Measurements from ENCODE around the gene DPF3. TPM values are rescaled to one million over a fixed set of nuclear protein-coding genes. Genes with fewer than 3 reads are reported as not detected.

DPF3 gene
- total RNA-seq, 1 experiment from 2014 or later = 0.31 TPM

DNA sequence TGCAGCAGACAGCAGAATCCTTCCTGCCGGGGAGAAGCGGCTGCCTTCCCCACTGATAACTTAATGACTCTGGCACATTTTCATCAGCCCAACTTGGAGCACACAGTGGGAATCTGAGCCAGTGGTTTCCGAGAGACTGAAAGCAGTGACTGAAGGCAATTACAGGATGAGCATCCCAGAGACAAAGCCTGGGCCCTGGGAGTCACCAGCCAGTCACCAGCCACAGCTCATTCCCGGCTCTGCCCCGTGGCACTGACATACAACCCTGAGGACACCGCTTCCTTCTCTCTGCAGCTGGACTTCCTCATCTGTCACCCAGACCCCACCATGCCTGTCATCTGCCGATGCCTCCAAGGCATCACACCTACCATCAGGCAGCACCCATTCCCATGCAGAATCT, 192.3 kb downstream of the DPF3 start:
- Mint-ChIP-seq H3K27me3 (ENCODE audit: low read depth) (no peaks in the 10 kb centered on the region; the same call in 1 of the 2 replicates), H3K4me3 (no peak overlapping the region), H3K27ac (no peak overlapping the region), H3K4me1 (peaks cover 35% of the 10 kb centered on the region), H3K9me3 (peaks cover 13% of the 10 kb centered on the region), H3K36me3 (no peaks in the 10 kb centered on the region)
- ChIA-PET CTCF (interaction anchor here (1.5 kb wide), 1 partner anchor 187 kb away, joined by 6 read pairs; no protein-coding TSS in a partner anchor), POLR2A (no interaction called here)
- TF ChIP-seq FOXK1 (CRISPR knock-in tag; IDR thresholded peaks at IDR 0.05) = no peak
- no peak for TF ChIP-seq SOX15 (CRISPR knock-in tag; IDR thresholded peaks at IDR 0.05)
- no peak for TF ChIP-seq NR1H2 (CRISPR knock-in tag; IDR thresholded peaks at IDR 0.05)
- TF ChIP-seq, protein P1, sequence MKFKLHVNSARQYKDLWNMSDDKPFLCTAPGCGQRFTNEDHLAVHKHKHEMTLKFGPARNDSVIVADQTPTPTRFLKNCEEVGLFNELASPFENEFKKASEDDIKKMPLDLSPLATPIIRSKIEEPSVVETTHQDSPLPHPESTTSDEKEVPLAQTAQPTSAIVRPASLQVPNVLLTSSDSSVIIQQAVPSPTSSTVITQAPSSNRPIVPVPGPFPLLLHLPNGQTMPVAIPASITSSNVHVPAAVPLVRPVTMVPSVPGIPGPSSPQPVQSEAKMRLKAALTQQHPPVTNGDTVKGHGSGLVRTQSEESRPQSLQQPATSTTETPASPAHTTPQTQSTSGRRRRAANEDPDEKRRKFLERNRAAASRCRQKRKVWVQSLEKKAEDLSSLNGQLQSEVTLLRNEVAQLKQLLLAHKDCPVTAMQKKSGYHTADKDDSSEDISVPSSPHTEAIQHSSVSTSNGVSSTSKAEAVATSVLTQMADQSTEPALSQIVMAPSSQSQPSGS (CRISPR knock-in tag; IDR thresholded peaks at IDR 0.05; ENCODE audit: borderline replicate concordance, low read depth) = no peak
- TF ChIP-seq, protein P2, sequence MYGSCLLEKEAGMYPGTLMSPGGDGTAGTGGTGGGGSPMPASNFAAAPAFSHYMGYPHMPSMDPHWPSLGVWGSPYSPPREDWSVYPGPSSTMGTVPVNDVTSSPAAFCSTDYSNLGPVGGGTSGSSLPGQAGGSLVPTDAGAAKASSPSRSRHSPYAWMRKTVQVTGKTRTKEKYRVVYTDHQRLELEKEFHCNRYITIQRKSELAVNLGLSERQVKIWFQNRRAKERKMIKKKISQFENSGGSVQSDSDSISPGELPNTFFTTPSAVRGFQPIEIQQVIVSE (CRISPR knock-in tag; IDR thresholded peaks at IDR 0.05; ENCODE audit: borderline replicate concordance) = no peak
- no peak for TF ChIP-seq RELA (CRISPR knock-in tag; IDR thresholded peaks at IDR 0.05; ENCODE audit: borderline replicate concordance)
- TF ChIP-seq, protein P3, sequence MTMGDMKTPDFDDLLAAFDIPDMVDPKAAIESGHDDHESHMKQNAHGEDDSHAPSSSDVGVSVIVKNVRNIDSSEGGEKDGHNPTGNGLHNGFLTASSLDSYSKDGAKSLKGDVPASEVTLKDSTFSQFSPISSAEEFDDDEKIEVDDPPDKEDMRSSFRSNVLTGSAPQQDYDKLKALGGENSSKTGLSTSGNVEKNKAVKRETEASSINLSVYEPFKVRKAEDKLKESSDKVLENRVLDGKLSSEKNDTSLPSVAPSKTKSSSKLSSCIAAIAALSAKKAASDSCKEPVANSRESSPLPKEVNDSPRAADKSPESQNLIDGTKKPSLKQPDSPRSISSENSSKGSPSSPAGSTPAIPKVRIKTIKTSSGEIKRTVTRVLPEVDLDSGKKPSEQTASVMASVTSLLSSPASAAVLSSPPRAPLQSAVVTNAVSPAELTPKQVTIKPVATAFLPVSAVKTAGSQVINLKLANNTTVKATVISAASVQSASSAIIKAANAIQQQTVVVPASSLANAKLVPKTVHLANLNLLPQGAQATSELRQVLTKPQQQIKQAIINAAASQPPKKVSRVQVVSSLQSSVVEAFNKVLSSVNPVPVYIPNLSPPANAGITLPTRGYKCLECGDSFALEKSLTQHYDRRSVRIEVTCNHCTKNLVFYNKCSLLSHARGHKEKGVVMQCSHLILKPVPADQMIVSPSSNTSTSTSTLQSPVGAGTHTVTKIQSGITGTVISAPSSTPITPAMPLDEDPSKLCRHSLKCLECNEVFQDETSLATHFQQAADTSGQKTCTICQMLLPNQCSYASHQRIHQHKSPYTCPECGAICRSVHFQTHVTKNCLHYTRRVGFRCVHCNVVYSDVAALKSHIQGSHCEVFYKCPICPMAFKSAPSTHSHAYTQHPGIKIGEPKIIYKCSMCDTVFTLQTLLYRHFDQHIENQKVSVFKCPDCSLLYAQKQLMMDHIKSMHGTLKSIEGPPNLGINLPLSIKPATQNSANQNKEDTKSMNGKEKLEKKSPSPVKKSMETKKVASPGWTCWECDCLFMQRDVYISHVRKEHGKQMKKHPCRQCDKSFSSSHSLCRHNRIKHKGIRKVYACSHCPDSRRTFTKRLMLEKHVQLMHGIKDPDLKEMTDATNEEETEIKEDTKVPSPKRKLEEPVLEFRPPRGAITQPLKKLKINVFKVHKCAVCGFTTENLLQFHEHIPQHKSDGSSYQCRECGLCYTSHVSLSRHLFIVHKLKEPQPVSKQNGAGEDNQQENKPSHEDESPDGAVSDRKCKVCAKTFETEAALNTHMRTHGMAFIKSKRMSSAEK (CRISPR knock-in tag; IDR thresholded peaks at IDR 0.05; ENCODE audit: borderline replicate concordance) = no peak
- no peak for TF ChIP-seq ZNF232 (CRISPR knock-in tag; IDR thresholded peaks at IDR 0.05)
- TF ChIP-seq FOXP1 (CRISPR knock-in tag; IDR thresholded peaks at IDR 0.05; ENCODE audit: borderline replicate concordance) = no peak
- no peak for TF ChIP-seq ZNF416 (CRISPR knock-in tag; IDR thresholded peaks at IDR 0.05)
- TF ChIP-seq KAT7 (CRISPR knock-in tag; IDR thresholded peaks at IDR 0.05; ENCODE audit: borderline replicate concordance) = no peak
- TF ChIP-seq, protein P4, sequence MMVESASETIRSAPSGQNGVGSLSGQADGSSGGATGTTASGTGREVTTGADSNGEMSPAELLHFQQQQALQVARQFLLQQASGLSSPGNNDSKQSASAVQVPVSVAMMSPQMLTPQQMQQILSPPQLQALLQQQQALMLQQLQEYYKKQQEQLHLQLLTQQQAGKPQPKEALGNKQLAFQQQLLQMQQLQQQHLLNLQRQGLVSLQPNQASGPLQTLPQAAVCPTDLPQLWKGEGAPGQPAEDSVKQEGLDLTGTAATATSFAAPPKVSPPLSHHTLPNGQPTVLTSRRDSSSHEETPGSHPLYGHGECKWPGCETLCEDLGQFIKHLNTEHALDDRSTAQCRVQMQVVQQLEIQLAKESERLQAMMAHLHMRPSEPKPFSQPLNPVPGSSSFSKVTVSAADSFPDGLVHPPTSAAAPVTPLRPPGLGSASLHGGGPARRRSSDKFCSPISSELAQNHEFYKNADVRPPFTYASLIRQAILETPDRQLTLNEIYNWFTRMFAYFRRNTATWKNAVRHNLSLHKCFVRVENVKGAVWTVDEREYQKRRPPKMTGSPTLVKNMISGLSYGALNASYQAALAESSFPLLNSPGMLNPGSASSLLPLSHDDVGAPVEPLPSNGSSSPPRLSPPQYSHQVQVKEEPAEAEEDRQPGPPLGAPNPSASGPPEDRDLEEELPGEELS (CRISPR knock-in tag; IDR thresholded peaks at IDR 0.05) = no peak
- TF ChIP-seq, protein P5, sequence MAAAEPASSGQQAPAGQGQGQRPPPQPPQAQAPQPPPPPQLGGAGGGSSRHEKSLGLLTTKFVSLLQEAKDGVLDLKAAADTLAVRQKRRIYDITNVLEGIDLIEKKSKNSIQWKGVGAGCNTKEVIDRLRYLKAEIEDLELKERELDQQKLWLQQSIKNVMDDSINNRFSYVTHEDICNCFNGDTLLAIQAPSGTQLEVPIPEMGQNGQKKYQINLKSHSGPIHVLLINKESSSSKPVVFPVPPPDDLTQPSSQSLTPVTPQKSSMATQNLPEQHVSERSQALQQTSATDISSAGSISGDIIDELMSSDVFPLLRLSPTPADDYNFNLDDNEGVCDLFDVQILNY (CRISPR knock-in tag; IDR thresholded peaks at IDR 0.05) = no peak
- no peak for DNase-seq (ENCODE audit: low spot score)
- no peak; the same call in 1 of the 2 replicates for ATAC-seq

DNA sequence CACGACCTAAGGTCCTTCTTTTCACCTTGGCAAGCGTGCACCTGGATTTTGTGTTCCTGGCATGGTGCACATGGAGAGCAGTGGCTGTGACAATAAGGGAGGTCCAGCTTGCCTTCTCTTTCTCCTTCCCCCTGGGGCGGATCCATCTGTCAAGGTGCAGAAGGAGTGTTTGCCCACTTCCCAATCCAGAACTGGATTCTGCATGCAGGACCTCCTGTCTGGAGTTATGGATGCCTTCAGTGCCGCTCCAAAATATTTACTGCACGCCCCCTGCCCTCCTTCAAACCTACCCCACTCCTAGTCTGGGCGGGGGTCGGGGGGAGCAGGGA, 192.7 kb downstream of the DPF3 start:
- Mint-ChIP-seq H3K27me3 (ENCODE audit: low read depth) (no peaks in the 10 kb centered on the region; the same call in 1 of the 2 replicates), H3K9me3 (peaks cover 13% of the 10 kb centered on the region)
- POLR2A ChIA-PET = no interaction called here

More for the DNA sequence above, 192.7 kb downstream of the DPF3 start:
- H3K4me1 Mint-ChIP-seq = peaks cover 35% of the 10 kb centered on the region
- DNase-seq (ENCODE audit: low spot score) (no peak), ATAC-seq (no peak)
- CTCF ChIA-PET = interaction anchor here (1.5 kb wide), 1 partner anchor 187 kb away, joined by 6 read pairs; no protein-coding TSS in a partner anchor
- H3K36me3 Mint-ChIP-seq = no peaks in the 10 kb centered on the region
- TF ChIP-seq ZNF317 (CRISPR knock-in tag; IDR thresholded peaks at IDR 0.05; ENCODE audit: borderline replicate concordance, low read depth) (no peak), CREB1 (CRISPR knock-in tag; IDR thresholded peaks at IDR 0.05) (no peak), ZNF121 (CRISPR knock-in tag; IDR thresholded peaks at IDR 0.05) (no peak), HMGA2 (CRISPR knock-in tag; IDR thresholded peaks at IDR 0.05) (no peak), ZNF232 (CRISPR knock-in tag; IDR thresholded peaks at IDR 0.05) (no peak), EMX1 (CRISPR knock-in tag; IDR thresholded peaks at IDR 0.05) (no peak), IRF2 (CRISPR knock-in tag; IDR thresholded peaks at IDR 0.05; ENCODE audit: borderline replicate concordance, low read depth) (no peak)
- TF ChIP-seq, protein P6, sequence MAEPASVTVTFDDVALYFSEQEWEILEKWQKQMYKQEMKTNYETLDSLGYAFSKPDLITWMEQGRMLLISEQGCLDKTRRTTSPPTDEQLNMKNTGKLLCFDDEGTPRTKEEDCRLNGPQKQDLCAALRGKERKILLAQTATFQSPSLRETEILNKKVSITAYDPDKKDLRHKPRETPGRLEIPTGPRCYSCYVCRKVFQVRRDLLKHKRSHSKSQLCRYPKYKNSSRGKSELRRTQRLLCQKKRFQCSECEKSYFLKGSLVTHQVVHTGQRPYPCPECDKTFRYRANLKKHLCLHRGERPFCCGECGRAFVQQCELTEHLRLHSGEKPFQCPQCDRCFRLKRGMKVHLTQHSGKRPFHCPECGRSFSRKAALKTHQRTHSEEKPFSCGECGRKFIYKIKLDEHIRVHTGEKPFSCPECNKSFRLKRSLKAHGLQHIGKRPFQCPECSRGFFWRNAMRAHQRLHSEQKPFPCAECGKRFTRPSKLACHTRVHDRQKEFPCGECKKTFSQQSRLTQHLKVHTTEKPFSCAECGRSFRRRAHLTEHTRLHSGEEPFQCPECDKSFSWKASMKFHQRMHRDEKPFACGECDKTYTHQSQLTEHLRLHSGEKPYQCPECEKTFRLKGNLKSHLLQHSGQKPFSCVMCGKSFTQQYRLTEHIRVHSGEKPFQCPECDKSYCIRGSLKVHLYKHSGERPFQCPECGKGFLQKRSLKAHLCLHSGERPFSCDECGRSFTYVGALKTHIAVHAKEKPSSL (CRISPR knock-in tag; conservative IDR thresholded peaks at IDR 0.05) = no peak
- no peak overlapping the region for H3K4me3 Mint-ChIP-seq
- no peak overlapping the region for H3K27ac Mint-ChIP-seq
